ENCODE results near the gene NPAS3. TPM values are rescaled to one million over a fixed set of nuclear protein-coding genes. Genes with fewer than 3 reads are reported as not detected.

NPAS3 gene
- total RNA-seq, 4 donors from 2014 or later = 1.5 to 12.3 (median 3.4) TPM

DNA sequence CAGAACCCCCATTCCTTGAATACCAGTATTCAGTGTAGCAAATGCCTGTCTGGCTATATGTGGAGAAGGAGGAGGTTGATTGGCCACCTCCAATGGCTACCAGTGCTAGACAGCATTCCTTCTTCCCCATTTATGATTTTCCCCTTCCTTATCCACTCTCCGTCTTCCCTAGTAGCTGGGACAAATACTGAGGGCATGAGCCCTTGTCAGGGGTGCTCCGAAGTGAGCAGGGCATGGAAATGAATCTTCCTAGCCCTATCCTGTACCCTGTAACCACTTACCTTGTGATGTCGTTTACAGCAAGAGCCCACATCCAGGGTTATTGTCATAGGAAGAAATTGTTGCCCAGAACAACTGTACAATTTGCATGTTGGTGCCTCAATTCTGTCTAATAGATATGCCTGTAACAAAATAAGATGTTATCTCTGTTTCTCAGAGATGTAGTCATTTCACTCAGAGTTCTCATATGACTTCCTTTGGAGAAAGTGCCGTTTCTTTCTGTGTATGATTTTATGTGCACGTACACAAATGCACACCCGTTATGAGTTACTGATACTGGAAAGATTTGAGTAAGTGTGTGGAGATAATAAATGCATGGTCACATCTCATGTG lies 588.5 kb downstream of the NPAS3 start:
- 89 to 92% methylated on average over 6 of the region's 6 CpGs for WGBS, 2 donors
- TF ChIP-seq POLR2A (IDR thresholded peaks at IDR 0.05) = no peak
- no peak for TF ChIP-seq EP300 (IDR thresholded peaks at IDR 0.05)
- TF ChIP-seq, protein P1, sequence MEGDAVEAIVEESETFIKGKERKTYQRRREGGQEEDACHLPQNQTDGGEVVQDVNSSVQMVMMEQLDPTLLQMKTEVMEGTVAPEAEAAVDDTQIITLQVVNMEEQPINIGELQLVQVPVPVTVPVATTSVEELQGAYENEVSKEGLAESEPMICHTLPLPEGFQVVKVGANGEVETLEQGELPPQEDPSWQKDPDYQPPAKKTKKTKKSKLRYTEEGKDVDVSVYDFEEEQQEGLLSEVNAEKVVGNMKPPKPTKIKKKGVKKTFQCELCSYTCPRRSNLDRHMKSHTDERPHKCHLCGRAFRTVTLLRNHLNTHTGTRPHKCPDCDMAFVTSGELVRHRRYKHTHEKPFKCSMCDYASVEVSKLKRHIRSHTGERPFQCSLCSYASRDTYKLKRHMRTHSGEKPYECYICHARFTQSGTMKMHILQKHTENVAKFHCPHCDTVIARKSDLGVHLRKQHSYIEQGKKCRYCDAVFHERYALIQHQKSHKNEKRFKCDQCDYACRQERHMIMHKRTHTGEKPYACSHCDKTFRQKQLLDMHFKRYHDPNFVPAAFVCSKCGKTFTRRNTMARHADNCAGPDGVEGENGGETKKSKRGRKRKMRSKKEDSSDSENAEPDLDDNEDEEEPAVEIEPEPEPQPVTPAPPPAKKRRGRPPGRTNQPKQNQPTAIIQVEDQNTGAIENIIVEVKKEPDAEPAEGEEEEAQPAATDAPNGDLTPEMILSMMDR (IDR thresholded peaks at IDR 0.05) = no peak
- H3K36me3 ChIP-seq = no peaks in the 10 kb centered on the region
- H3K27me3 ChIP-seq = no peaks in the 10 kb centered on the region
- H3K4me3 ChIP-seq = no peak overlapping the region
- H3K27ac ChIP-seq = no peak overlapping the region
- no peaks in the 10 kb centered on the region for H3K9me3 ChIP-seq
- H3K4me1 ChIP-seq = no peaks in the 10 kb centered on the region
- no peak for DNase-seq (ENCODE audit: low spot score in 2 of 2)

DNA sequence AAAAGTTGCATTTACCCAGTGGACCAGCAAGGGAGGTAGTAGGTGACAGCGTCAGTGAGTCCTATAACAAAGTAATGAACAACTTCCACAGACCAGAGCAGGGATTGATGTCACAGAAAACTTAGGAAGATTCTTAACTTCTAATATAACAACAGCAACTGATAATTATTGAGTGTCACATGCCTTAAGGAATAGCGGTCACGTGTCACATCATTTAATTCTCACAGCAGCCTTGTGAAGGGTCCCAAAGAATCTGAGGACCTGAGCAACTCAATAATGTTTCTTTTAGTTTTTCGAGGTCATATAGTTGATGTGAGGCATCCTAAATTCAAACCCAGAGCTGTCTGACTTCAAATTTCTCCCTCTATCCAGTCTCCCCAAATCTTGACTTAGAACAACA lies 590.0 kb downstream of the NPAS3 start:
- WGBS, 2 donors = 92 to 96% methylated on average over 4 of the region's 4 CpGs
- no peak overlapping the region for H3K27ac ChIP-seq

DNA sequence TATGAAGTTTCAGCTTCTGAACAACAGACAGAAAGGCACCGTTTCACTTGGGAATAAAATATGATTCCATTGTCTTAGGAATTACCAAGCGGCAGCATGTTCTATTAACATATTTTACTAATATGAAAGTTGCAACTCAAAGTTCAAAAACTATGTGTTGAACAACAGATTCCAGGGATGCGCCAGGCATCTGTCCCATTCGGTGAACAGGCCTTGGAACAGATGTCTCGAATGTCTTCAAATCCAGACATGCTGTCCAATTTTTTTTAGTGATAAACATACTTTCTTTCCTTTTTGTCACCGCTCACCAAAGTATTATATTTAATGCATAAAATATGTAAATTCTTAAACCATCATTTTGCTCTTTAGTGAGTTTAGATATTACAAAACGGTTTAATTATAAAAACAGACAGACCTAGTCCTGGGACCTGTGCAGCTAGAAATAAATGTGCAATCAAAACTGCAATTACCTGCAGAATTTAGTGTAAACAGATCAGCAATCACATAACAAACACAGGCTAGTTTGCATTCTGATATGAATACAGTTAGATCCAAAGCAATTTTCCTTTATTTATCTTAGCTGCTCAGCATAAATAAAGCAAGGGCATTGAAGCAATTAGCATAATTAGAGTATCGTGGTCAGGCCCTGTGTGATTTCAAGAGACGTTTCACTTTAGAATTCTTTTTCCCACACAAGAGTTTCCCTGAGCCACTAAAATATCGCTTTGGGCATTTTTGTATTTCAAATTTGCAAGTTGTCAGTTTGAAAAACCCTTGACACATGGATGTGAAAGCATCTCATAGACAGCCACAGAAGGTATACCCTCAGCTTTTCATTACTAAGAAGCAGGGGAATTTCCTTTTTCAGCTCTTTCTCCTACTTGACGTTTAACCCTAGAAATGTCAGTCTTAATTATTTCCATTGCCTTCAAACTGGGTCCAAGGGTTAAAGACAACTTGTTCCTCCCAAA lies 591.4 kb downstream of the NPAS3 start:
- Histone ChIP-seq H3K27ac (no peak overlapping the region), H3K36me3 (no peaks in the 10 kb centered on the region), H3K9me3 (no peaks in the 10 kb centered on the region), H3K4me1 (no peaks in the 10 kb centered on the region), H3K4me3 (no peak overlapping the region), H3K27me3 (no peaks in the 10 kb centered on the region)
- WGBS, 2 donors = 75% methylated on average over 11 of the region's 11 CpGs
- no peak for DNase-seq (ENCODE audit: low spot score in 2 of 2)
- TF ChIP-seq, protein P1 (IDR thresholded peaks at IDR 0.05) = no peak
- no peak for TF ChIP-seq POLR2A (IDR thresholded peaks at IDR 0.05)

More for the DNA sequence above, 590.0 kb downstream of the NPAS3 start:
- Histone ChIP-seq H3K27me3 (no peaks in the 10 kb centered on the region), H3K4me3 (no peak overlapping the region), H3K4me1 (no peaks in the 10 kb centered on the region), H3K9me3 (no peaks in the 10 kb centered on the region), H3K36me3 (no peaks in the 10 kb centered on the region)
- TF ChIP-seq, protein P1 (IDR thresholded peaks at IDR 0.05) = no peak
- TF ChIP-seq EP300 (IDR thresholded peaks at IDR 0.05) = no peak
- no peak for TF ChIP-seq POLR2A (IDR thresholded peaks at IDR 0.05)
- DNase-seq (ENCODE audit: low spot score in 2 of 2) = no peak

- Histone ChIP-seq H3K27ac (no peak overlapping the region), H3K27me3 (no peaks in the 10 kb centered on the region), H3K4me3 (no peak overlapping the region), H3K36me3 (no peaks in the 10 kb centered on the region), H3K9me3 (no peaks in the 10 kb centered on the region), H3K4me1 (no peaks in the 10 kb centered on the region)
- no peak for DNase-seq (ENCODE audit: low spot score in 2 of 2)
- WGBS, 2 donors = 40 to 56% methylated on average over 3 of the region's 3 CpGs
- no peak for TF ChIP-seq EP300 (IDR thresholded peaks at IDR 0.05)
- TF ChIP-seq, protein P1 (IDR thresholded peaks at IDR 0.05) = no peak
Measured at GRCh38 chr14:33532553-33532952, 593.9 kb downstream of the NPAS3 start.

DNA sequence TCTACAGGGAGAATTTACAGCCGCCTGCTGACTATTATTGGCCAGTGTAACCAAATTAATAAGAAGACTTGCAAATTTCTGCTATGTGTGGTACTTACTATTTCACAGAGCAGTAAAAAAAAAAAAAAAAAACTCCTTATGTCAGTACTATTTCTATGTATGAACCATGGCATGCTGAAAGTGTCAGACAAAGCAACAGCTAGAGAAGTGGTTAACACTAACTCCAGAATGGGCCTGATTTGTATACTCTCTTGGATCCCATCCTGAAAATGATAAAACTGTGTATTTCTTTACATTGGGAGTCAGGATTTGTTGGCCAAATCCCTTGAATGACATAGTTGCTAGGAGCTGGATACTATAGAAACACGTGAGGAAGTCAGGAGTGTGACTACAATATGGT lies 595.4 kb downstream of the NPAS3 start:
- 92 to 97% methylated on average over 2 of the region's 2 CpGs for WGBS, 2 donors
- Histone ChIP-seq H3K27ac (no peak overlapping the region), H3K36me3 (no peaks in the 10 kb centered on the region), H3K4me1 (no peaks in the 10 kb centered on the region), H3K9me3 (no peaks in the 10 kb centered on the region), H3K4me3 (no peak overlapping the region), H3K27me3 (no peaks in the 10 kb centered on the region)
- no peak for DNase-seq (ENCODE audit: low spot score in 2 of 2)
- TF ChIP-seq EP300 (IDR thresholded peaks at IDR 0.05) = no peak
- TF ChIP-seq POLR2A (IDR thresholded peaks at IDR 0.05) = no peak
- TF ChIP-seq, protein P1 (IDR thresholded peaks at IDR 0.05) = no peak

All from tibial nerve (tissue), 4 donors.